ENCODE results near the gene LRRC56. TPM values are rescaled to one million over a fixed set of nuclear protein-coding genes. Genes with fewer than 3 reads are reported as not detected.

LRRC56 gene
- total and polyA plus RNA-seq, 2 of the 13 experiments (the other 11 are each of a cell fraction or from before 2014, with no cell fraction given), result 0.11 to 0.29 TPM

GRCh38 chr11:520428-521176 lies 16.7 kb upstream of the LRRC56 start (continued):
- TF ChIP-seq ARID5B (CRISPR knock-in tag; IDR thresholded peaks at IDR 0.05) (no peak), BRF2 (CRISPR knock-in tag; IDR thresholded peaks at IDR 0.05) (no peak), ZNF335 (CRISPR knock-in tag; IDR thresholded peaks at IDR 0.05) (no peak), ZNF180 (CRISPR knock-in tag; IDR thresholded peaks at IDR 0.05; ENCODE audit: borderline replicate concordance, low read depth) (no peak), ATF2 (CRISPR knock-in tag; IDR thresholded peaks at IDR 0.05) (no peak), IKZF5 (CRISPR knock-in tag; IDR thresholded peaks at IDR 0.05) (no peak), ZFYVE20 (CRISPR knock-in tag; IDR thresholded peaks at IDR 0.05; ENCODE audit: borderline replicate concordance, low read depth) (no peak), ZBTB14 (CRISPR knock-in tag; IDR thresholded peaks at IDR 0.05) (no peak), NKX3-1 (CRISPR knock-in tag; IDR thresholded peaks at IDR 0.05) (no peak), ZNF274 (CRISPR knock-in tag; IDR thresholded peaks at IDR 0.05) (no peak), STAT5B (CRISPR knock-in tag; IDR thresholded peaks at IDR 0.05) (no peak), MIER3 (CRISPR knock-in tag; IDR thresholded peaks at IDR 0.05; ENCODE audit: borderline replicate concordance) (no peak), ZNF292 (CRISPR knock-in tag; IDR thresholded peaks at IDR 0.05; ENCODE audit: borderline replicate concordance, low read depth) (no peak), ZNF326 (CRISPR knock-in tag; IDR thresholded peaks at IDR 0.05; ENCODE audit: borderline replicate concordance) (no peak), ZNF3 (CRISPR knock-in tag; IDR thresholded peaks at IDR 0.05) (no peak), ZMYM2 (CRISPR knock-in tag; IDR thresholded peaks at IDR 0.05) (no peak; the same call in 1 of the 2 replicates), ZNF343 (CRISPR knock-in tag; IDR thresholded peaks at IDR 0.05) (no peak), NR2F6 (IDR thresholded peaks at IDR 0.05) (no peak), NR2F6 (CRISPR knock-in tag; IDR thresholded peaks at IDR 0.05) (0 out of 2 replicates have a peak, but pooled peaks have one; percentile 21), DBP (CRISPR knock-in tag; IDR thresholded peaks at IDR 0.05; ENCODE audit: not compliant biosample characterization) (no peak), SOX6 (IDR thresholded peaks at IDR 0.05) (no peak), SOX6 (CRISPR knock-in tag; IDR thresholded peaks at IDR 0.05) (no peak)
